BE2C (cell line): ENCODE results near the gene SBF2.

Source experiments
- DNase-seq: peaks from one replicate; pipeline ENCODE4 v3.0.0-alpha.2; 2020
- H3K27me3 ChIP-seq: fragments of 250-450 bp; sonication (Bioruptor Pico); 2 replicates; pipeline ENCODE4 v1.5.1; 2020; ENCODE audit warnings: mild to moderate bottlenecking
- H3K36me3 ChIP-seq: fragments of 250-450 bp; sonication (Bioruptor Pico); 2 replicates; pipeline ENCODE4 v1.5.1; 2020; ENCODE audit warnings: mild to moderate bottlenecking
- H3K4me1 ChIP-seq: fragments of 250-450 bp; sonication (Bioruptor Pico); 2 replicates; pipeline ENCODE4 v1.5.1; 2020
- H3K4me3 ChIP-seq: 2 replicates; pipeline ENCODE4 v1.5.1; 2011; ENCODE audit warnings: low read depth, low read length
- H3K9me3 ChIP-seq: fragments of 250-450 bp; sonication (Bioruptor Pico); 2 replicates; pipeline ENCODE4 v1.5.1; 2020
- TF ChIP-seq, protein P1 (sequence below): IDR thresholded peaks from 2 replicates; pipeline ENCODE4 v1.5.1; 2012; ENCODE audit warnings: mild to moderate bottlenecking, low read depth, low read length

Gene SBF2

DNA sequence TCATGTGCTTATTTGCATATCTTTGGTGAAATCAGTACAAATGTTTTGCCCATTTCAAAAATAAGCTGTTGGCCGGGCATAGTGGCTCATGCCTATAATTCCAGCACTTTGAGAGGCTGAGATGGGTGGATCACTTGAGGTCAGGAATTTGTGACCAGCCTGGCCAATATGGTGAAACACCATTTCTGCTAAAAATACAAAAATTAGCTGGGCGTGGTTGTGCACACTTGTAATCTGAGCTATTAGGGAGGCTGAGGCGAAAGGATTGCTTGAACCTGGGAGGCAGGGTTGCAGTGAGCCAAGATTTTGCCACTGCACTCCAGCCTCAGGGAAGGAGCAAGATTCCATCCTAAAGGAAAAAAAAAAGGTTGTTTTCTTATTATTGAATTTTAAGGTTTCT is 494.1 kb downstream of the SBF2 start:
- no peak overlapping the region for H3K4me3 ChIP-seq

DNA sequence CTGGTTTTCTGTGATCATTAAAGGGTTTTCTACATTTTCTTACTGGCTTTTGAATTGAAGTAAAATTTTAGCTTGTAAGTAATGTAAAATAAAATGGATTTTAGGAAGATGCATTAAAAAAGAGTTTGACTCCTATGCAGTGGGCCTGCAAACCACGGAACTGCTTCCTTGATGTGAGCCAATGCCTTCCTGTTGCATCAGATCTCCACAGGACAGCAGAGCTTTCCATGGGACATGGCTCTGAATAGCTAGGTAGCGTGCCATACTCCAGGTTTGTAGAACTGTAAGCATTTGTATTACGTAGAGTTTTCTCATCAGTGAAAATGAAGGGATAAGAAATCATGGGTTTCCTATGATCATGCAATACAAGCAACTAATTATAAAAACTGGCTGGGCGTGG is 496.7 kb downstream of the SBF2 start:
- Histone ChIP-seq H3K4me3 (no peak overlapping the region), H3K9me3 (no peaks in the 10 kb centered on the region), H3K27me3 (no peaks in the 10 kb centered on the region), H3K4me1 (no peaks in the 10 kb centered on the region), H3K36me3 (no peaks in the 10 kb centered on the region)
- DNase-seq: no peak
- TF ChIP-seq, protein P1, sequence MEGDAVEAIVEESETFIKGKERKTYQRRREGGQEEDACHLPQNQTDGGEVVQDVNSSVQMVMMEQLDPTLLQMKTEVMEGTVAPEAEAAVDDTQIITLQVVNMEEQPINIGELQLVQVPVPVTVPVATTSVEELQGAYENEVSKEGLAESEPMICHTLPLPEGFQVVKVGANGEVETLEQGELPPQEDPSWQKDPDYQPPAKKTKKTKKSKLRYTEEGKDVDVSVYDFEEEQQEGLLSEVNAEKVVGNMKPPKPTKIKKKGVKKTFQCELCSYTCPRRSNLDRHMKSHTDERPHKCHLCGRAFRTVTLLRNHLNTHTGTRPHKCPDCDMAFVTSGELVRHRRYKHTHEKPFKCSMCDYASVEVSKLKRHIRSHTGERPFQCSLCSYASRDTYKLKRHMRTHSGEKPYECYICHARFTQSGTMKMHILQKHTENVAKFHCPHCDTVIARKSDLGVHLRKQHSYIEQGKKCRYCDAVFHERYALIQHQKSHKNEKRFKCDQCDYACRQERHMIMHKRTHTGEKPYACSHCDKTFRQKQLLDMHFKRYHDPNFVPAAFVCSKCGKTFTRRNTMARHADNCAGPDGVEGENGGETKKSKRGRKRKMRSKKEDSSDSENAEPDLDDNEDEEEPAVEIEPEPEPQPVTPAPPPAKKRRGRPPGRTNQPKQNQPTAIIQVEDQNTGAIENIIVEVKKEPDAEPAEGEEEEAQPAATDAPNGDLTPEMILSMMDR: no peak

More for the DNA sequence above, 494.1 kb downstream of the SBF2 start:
- Histone ChIP-seq H3K36me3 (no peaks in the 10 kb centered on the region), H3K27me3 (no peaks in the 10 kb centered on the region), H3K9me3 (no peaks in the 10 kb centered on the region), H3K4me1 (no peaks in the 10 kb centered on the region)
- DNase-seq: no peak
- TF ChIP-seq, protein P1: no peak

DNA sequence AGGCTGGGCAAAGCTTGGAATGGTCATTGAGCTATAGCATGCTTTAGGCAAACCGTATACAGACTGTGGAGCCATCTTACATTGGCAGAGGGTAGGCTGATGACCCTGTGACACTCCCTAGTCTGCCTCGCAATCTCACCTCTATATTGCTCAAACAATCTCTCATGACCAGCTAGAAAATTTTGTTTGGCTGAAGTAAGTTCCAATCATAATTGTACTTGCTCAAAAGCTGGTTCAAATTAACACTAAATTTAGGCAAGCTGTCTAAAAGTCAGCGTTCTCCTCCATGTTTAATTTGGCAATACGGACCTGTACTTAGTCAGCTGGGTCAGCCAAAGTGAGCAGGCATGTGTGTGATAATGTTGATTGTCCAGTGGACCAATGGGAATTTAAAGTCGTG is 497.2 kb downstream of the SBF2 start:
- H3K27me3 ChIP-seq: no peaks in the 10 kb centered on the region
- no peak overlapping the region for H3K4me3 ChIP-seq
- TF ChIP-seq, protein P1: no peak
- no peaks in the 10 kb centered on the region for H3K36me3 ChIP-seq
- DNase-seq: no peak
- no peaks in the 10 kb centered on the region for H3K9me3 ChIP-seq
- no peaks in the 10 kb centered on the region for H3K4me1 ChIP-seq

DNA sequence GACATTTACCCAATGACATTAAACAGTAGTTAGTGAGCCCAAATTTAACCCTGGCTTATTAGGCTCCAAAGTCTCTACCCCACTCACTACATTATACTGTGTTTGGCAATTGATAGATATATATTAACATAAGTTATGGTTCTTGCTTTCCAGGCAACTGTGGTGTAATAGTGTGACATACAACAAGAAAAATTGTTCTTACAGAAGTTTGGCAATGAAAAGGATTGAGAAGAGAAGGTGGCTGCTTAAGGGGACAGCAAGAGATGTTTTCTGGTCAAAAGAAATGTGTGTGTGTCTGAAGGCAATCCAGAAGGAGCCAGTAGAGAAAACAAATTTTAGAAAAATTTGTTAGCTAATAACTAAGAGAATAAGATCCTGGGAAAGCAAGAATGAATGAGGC is 497.8 kb downstream of the SBF2 start:
- Histone ChIP-seq H3K9me3 (no peaks in the 10 kb centered on the region), H3K27me3 (no peaks in the 10 kb centered on the region), H3K4me3 (no peak overlapping the region), H3K4me1 (no peaks in the 10 kb centered on the region), H3K36me3 (no peaks in the 10 kb centered on the region)
- DNase-seq: no peak
- TF ChIP-seq, protein P1: no peak

DNA sequence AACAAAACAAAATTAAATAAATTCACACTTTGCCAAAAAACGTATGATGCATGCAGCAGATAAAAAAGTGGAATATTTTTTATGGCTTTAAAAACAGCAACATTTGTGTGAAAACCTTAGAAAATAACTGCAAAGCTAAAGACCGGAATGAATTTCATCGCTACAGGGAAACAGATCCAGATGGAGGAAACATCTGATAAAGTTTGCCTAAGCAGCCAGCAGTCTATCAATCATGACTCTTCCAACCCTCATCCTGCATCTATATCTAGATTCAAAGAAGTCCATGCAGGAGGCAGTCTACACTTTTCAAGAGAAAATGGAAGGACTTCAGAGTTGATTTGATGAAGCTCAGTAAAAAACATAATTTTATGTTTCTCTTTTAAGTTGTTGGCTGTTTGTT is 503.3 kb downstream of the SBF2 start:
- H3K4me3 ChIP-seq: no peak overlapping the region
- TF ChIP-seq, protein P1: no peak
- H3K27me3 ChIP-seq: no peaks in the 10 kb centered on the region
- H3K36me3 ChIP-seq: no peaks in the 10 kb centered on the region
- no peak for DNase-seq
- H3K4me1 ChIP-seq: no peaks in the 10 kb centered on the region
- H3K9me3 ChIP-seq: no peaks in the 10 kb centered on the region

DNA sequence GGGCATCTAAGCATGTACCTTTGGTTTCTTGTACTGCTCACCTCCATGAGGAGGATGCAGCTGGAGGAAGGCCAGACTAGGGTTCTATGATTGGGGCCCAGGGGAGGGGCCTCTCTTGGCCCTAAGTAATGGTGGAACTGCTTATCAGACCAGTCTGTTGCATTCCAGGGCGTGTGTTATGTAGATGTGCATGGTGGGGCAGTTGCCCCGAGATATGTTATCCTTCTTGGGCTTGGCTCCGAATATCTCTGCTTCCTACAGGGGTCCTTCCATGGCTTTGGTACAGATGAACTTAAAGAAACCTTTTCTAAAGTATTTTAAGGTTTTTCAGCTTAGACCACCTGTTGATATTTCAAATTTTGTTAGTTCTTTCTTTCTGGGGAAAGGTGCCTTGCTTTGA is 504.1 kb downstream of the SBF2 start:
- H3K4me1 ChIP-seq: no peaks in the 10 kb centered on the region
- no peaks in the 10 kb centered on the region for H3K9me3 ChIP-seq
- H3K4me3 ChIP-seq: no peak overlapping the region
- no peaks in the 10 kb centered on the region for H3K27me3 ChIP-seq
- TF ChIP-seq, protein P1: no peak
- DNase-seq: no peak
- no peaks in the 10 kb centered on the region for H3K36me3 ChIP-seq
